Activated CD4-positive, alpha-beta T cell treated with anti-CD3 and anti-CD28 coated beads, Interleukin-2, amount 50 U/mL, for 16 hours (primary cell): ENCODE measurements around the gene UROD.

Experiments
- DNase-seq: peaks from one replicate; pipeline ENCODE4 v3.0.0-alpha.2; 2020

Gene UROD

GRCh38 chr1:45009296-45009865 lies 2.7 kb upstream of the UROD start:
- DNase-seq: no peak

- DNase-seq: peak; percentile 21
Measured at GRCh38 chr1:45009956-45010854, 1.8 kb upstream of the UROD start.

DNA sequence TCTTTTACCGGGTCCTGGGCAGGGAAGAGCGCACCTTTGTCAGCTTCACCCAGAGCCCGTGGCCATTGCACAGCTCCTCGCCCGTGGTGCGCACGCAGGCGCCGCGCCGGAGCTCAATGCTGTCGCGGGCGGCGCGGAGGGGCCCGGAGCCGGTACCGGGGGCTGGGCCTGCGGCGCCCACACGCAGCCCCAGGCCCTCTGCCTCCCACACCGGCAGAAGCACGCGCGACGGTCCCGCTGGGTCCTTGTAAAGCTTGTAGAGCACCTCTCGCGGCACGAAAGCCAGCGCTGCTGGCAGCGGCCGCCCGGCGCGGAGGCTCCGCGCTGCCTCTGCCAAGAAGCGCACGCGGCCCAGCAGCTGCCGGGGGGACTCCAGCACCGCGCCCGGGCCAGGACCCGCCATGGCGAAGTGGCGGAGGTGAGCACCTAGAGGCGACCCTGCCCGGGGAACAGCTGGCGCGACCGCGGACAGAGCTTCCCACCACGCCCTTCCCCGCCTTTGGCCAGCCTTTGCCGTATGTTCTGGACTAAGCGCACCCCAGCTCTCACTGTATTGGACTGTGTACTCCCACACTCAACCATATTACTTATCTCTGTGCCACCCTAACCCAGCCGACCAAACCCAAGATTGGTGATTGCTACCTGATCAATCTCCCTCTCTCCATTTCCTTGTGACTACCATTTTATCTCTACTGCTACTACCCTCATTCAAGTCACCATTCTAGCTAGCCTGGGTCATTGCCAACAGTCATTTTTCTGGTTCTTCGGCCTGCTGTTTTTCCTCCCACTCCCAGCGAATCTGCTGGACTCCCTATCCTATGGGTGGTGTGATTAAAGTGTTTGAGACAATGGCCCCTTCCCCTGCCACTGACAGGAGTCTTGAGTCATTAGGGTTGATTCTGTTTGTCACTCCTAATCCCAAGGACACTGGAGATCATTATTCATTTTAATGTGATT lies 921 bp upstream of the UROD start, which contains the start of gene HECTD3:
Gene HECTD3 (minus strand): TSS at position 470 of the 957 bp plus-strand sequence. CDS start 67 bp downstream, at position 403.
- peak; percentile 84 for DNase-seq

DNA sequence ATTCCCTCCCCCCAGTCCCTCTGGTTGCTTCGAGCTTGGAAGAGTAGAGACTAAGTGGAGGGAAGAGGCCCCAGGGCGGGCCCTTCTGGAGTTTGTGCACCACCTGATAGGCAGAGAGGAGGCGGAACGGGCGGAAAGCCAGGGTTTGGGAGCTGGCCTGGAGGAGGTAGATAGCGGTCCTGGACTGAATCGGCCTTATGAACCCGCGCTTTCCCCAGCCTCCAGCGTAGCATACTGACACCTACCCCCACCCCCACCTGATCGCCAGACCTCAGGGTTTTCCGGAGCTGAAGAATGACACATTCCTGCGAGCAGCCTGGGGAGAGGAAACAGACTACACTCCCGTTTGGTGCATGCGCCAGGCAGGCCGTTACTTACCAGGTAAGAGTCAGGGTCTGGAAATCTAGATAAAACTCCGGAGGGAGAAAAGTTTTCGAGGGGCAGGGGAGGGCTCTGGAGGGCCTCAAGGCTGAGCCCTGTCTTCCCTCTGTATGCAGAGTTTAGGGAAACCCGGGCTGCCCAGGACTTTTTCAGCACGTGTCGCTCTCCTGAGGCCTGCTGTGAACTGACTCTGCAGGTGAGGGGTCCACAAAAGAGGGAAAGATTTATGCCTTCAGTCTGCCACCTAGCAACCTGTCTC lies 705 bp downstream of the UROD start:
- DNase-seq: peak; percentile 36

GRCh38 chr1:45013551-45014209 lies 1.6 kb downstream of the UROD start:
- no peak for DNase-seq

DNA sequence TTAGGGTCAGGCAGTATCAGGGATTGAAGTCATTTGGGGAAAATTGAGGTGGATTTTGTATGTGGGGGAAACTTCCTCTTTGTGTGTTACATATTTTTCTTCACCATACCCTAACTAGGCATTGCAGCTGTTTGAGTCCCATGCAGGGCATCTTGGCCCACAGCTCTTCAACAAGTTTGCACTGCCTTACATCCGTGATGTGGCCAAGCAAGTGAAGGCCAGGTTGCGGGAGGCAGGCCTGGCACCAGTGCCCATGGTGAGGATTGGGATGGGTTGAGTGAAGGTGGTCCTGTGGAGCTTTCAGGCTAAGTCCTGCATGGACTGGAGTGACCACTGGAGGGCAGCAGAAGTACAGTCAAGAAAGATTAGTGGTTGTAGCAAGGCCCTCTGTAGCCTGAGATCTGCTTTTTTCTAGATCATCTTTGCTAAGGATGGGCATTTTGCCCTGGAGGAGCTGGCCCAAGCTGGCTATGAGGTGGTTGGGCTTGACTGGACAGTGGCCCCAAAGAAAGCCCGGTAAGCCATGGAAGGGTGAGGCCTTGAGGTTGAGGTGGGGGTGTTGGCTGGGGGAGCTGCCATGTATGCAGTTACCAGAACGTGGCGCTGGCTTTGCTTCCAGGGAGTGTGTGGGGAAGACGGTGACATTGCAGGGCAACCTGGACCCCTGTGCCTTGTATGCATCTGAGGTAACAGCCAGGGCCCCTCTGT lies 2.4 kb downstream of the UROD start:
- peak; percentile 86 for DNase-seq

GRCh38 chr1:45015683-45016082 lies 3.6 kb downstream of the UROD start:
- DNase-seq: no peak

DNA sequence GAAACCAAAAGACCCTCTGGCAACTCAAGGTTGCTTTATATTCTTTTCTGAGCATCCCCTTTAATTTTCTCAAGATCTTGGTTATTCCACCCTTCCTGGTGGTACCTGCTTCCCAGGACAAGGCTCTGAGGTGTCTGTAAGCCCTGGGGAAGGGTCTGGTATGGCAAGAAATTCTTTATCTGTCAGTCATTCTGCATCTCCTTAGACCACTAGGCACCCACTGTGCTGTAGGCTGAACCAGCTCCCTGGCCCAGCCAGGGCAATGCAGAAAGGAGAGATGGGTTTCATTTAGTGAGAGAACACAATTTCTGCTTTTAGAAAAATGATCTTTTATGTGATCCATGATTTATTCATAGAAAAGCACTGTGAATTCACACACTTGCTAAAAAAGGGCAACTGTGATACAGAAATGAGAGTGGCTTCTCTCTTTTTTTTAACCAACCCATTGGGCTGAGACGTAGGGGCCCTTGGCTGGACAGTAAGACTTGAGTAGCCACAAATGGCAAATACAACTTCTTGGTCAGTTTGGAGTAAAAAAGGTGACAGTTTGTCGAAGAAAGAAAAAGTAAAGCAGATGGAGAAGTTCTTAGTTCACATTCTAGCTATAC lies 4.1 kb downstream of the UROD start:
- DNase-seq: no peak

DNA sequence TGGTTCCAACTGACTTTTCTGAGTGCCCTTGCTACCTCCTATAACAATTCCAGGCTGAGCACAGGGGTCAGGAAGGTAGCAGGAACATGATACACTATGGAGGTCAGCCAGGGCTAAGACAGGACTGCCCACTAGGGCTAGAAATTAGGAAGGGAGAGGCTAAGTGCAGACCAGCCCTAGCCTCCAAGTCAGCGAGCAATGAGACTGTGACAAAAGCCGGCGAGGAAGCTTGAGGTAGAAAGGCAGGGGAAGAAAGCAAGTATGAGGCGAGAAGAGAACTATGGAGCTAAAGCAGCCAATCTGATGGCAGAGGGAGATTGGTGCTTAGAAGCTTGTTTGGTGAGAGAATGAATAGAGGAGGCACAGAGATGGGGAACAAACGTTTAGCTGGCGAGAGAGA lies 4.7 kb downstream of the UROD start:
- no peak for DNase-seq

- DNase-seq: peak; percentile 66
Measured at GRCh38 chr1:45018599-45019230, 6.7 kb downstream of the UROD start.

DNA sequence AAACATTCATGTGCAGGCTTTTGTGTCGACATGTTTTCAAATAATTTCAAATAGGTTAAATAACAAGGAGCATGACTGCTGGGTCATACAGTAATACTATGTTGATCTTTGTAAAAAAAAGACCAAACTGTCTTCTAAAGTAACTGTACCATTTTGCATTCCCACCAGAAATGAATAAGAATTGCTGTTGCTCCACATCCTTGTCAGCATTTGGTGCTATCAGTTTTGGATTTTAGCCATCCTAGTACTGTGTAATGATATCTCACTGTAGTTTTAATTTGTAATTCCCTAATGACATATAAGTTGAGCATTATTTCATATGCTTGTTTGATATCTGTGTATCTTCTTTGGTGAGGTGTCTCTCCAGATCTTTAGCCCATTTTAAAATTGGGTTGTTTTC lies 11.6 kb downstream of the UROD start:
- DNase-seq: no peak

- DNase-seq: peak; percentile 45
Measured at GRCh38 chr1:45026446-45026845, 14.4 kb downstream of the UROD start.

- no peak for DNase-seq
Measured at GRCh38 chr1:45032837-45033236, 20.8 kb downstream of the UROD start.

GRCh38 chr1:45033356-45033755 lies 21.3 kb downstream of the UROD start:
- no peak for DNase-seq

DNA sequence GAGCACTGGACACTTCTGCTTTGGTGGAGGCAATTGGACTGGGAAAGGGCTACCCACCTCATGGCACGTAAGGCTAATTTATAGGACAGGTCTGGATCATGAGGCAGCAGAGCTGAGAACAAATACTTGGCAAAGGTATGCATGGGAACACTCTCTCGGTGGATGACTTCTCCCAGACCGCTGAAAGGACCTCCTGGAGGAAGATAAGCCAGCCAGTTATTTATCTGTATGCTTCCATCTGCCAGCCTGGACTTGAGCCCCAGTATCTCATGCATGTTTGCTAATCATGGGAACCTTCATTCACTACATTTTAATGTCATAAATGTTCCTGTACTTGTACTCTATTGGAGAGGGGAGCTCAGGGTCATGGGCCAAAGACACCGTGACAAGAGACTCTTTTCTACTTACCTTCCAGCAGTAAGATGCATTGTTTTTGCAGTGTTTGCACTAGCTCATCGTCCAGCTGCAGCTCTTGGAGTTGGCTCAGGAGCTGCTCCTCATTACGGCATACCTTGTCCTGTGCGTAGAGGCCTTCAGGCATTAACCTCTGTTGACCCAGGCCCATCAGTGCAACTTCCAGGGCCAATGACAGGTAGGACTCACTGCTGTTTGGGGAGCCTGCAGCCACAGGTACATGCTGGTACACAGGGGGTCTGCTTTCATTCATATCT lies 23.7 kb downstream of the UROD start:
- DNase-seq: no peak

- DNase-seq: peak; percentile 20
Measured at GRCh38 chr1:45037456-45037855, 25.4 kb downstream of the UROD start.

DNA sequence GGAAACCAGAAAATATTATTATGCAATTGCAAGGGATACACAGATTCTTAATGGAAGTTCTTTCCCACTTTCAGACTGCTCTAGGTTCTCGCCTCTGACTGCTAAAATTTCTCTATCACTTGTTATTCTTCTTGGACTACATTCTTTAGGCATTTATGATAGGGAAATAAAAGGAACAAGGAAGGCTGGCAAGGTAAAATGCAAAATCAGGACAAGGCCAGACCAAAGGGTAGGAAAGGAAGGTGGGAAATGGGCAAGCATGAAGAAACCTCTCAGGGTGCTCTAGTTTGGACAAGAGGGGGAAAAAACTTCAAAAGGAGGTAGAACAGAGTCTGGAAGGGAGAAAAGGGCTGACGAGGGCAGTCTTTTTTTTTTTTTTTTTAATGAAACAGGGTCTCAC lies 26.2 kb downstream of the UROD start:
- DNase-seq: no peak

DNA sequence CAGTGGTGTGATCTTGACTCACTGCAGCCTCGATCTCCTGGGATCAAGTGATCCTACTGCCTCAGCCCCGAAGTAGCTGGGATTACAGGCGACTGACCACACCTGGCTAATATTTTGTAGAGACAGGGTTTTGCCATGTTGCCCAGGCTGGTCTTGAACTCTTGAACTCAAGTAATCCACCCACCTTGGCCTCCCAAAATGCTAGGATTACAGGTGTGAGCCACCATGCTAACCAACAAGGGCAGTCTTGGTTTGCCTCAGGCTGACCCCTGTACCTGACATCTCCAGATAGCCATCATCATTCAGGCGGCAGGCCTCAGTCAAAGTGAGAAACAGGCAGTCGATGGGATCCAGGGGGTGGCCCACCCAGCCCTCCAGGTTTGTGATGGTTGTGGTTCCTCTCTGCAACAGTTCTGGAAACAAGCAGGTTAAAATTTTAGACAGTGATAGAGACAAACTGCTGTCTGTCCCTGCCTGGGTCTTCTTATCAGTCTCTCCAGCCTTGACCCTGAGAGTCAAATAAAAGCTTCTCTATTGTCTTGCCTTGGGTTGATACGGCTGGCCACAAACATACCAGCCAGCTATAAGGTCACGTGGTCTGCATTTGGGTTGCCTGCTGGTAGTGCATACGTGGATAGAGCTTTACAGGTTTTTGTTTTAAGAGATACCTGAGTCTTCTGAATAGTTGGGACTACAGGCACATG lies 26.8 kb downstream of the UROD start:
- DNase-seq: no peak

GRCh38 chr1:45040297-45040696 lies 28.2 kb downstream of the UROD start:
- DNase-seq: no peak
